Stimulated activated CD8-positive, alpha-beta memory T cell treated with anti-CD3 and anti-CD28 coated beads, Interleukin-7, amount 100 ng/mL, for 48 hours (primary cell): ENCODE measurements around the gene RBMY1J.
"Not testable (repeated sequence)": the region's sequence is repeated elsewhere in the genome, so short reads cannot be mapped to it uniquely, and the experiment has no call there.

Experiments used
- DNase-seq, 2 donors: peaks; one replicate each; pipeline ENCODE4 v3.0.0-alpha.2; 2020; ENCODE audit warnings: low read depth in 1 of 2; ENCODE audit errors: extremely low read depth in 1 of 2

The RBMY1J gene

DNA sequence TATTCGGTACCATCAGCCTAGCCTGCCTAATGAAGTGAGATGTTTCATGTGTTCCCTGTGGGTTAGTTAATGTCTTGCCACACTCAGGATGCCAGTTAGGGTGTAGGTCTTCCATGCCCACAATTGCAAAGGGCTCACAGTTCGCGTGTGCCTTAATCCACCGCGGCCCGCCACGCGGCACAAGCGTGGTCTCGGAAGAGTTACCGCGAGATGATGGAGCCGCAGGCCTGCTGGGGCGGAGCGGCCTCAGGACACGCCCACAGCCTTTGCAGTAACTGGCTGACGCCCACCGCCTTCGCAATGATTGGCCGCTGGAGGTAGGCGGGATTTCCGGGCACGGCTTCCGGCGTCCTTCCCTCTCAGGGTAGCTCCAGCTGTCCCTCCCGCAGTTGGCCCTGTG, at the start of gene RBMY1J:
TSS of gene RBMY1J (plus strand) at position 301 of the 400 bp plus-strand sequence. CDS start 2,038 bp downstream, outside the sequence.
- DNase-seq: not testable (repeated sequence)

DNA sequence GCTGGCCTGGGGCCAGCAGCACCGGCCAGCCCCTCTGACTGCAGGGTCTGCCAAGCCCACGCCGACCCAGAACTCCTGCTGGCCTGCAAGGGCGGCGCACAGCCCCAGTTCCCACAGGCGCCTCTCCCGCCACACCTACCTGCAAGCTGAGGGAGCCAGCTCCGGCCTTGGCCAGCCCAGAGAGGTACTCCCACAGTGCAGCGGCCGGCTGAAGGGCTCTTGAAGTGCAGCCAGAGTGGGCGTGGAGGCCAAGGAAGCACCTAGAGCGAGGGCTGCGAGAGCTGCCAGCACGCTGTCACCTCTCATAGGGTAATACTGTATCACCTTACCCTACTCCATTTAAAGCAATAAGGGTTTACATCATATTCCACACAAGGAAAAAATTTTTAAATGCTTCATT, 35.8 kb upstream of the RBMY1J start:
- no peak for DNase-seq

- no peak for DNase-seq
Observed at GRCh38 chrY:22370623-22371022, 32.6 kb upstream of the RBMY1J start.

DNA sequence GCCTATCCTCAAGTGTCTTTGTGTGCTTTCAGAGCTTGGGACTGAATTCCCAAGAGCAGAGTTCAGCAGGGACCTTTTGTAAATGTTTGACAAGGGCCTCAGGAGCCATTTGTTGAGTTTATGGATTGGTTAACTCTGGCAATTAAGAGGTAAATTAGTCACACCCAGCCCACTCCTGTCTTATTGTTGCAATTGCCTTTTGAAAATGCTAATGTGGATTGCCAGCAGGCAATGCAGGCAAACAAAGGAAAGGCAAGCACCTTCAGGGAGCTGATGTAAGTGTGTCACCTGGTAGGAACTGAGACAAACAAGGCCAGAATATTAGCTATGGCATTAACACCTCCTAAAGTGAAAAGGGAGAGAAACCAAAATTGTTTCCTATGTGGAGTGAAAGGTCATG, 29.7 kb upstream of the RBMY1J start:
- DNase-seq: no peak

DNA sequence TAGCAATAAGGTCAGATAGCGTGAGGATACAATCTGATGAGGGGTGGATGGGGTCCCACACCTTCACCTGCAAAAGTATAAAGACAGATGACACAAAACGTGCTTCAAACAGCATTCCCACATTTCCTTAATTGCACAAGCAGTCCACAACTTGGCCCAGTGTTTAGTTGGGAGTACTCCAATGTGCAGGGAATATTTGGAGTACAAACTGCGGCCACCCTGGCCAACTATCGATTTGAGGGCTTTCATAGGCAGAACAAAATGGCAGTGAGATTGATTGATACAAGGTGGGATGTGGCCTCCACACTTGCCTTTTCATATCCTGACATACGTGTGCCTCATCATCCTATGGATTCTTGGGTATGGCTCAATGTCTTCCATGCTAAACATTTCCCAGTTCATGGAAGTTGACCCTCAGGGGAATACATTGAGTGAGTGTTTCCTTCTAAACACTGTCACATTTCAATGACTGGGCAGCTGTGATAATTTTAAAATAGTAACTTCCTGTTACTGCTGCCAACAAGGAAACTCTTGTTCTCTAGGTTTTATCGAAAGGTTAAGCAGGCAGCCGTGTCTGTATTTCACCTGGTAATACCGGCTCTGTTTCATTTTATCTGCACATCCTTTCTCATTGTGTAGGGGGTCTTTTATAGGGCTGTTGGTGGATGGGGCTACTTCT, 41.6 kb downstream of the RBMY1J start:
- not testable (repeated sequence) for DNase-seq

GRCh38 chrY:22455522-22455921, 52.3 kb downstream of the RBMY1J start:
- not testable (repeated sequence) for DNase-seq

- DNase-seq: not testable (repeated sequence)
Observed at GRCh38 chrY:22461962-22462361, 58.8 kb downstream of the RBMY1J start.
